ENCODE results near the gene H6PD.
A peak's percentile ranks its signal among the peaks of the same experiment; 100 is the strongest.

H6PD gene, protein sequence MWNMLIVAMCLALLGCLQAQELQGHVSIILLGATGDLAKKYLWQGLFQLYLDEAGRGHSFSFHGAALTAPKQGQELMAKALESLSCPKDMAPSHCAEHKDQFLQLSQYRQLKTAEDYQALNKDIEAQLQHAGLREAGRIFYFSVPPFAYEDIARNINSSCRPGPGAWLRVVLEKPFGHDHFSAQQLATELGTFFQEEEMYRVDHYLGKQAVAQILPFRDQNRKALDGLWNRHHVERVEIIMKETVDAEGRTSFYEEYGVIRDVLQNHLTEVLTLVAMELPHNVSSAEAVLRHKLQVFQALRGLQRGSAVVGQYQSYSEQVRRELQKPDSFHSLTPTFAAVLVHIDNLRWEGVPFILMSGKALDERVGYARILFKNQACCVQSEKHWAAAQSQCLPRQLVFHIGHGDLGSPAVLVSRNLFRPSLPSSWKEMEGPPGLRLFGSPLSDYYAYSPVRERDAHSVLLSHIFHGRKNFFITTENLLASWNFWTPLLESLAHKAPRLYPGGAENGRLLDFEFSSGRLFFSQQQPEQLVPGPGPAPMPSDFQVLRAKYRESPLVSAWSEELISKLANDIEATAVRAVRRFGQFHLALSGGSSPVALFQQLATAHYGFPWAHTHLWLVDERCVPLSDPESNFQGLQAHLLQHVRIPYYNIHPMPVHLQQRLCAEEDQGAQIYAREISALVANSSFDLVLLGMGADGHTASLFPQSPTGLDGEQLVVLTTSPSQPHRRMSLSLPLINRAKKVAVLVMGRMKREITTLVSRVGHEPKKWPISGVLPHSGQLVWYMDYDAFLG

DNA sequence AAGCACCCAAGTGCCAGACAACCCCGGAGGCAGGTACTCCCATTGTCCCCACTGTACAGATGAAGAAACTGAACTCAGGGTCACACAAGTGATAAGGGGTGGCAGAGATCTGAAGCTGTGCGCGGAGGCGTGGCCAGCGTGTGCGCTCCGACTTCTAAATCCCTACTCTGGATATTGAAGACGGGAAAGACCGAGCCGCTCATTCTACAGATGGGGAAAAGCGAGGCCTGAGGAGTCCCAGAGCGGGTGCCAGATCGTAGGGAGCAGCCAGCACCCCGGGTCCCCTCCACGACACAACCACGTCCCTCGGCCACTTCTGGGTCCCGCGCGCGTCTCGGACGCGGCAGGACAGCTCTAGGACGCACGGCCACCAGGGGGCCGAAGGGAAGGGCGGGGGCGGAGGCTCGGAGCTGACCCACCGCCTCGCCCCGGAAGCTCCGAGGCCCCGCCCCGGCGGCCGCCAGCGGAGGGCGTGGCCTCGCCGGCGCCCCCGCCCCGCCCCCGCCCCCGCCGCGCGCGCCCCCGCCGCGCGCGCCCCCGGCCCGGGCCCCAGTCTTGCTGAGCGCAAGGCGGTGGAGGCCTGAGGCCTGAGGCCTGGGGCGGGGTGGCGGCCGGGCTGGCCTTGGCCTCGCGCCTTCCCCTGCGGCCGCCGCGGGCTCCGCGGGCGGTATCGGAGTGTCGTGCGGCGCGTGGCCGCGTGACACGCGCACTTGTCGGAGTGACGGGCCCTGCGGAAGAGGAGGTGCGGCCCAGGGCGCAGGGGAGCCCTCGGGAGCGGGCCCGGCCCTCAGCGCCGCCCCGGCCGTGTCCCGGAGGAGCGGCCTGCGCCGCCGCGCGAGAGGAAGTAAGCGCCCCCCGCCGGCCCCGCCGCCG is at the start of gene H6PD:
Gene H6PD (plus strand): TSS at position 552 of the 873 bp plus-strand sequence. CDS start 10,161 bp downstream, outside the sequence.
- DNase-seq, result peak; percentile 96

DNA sequence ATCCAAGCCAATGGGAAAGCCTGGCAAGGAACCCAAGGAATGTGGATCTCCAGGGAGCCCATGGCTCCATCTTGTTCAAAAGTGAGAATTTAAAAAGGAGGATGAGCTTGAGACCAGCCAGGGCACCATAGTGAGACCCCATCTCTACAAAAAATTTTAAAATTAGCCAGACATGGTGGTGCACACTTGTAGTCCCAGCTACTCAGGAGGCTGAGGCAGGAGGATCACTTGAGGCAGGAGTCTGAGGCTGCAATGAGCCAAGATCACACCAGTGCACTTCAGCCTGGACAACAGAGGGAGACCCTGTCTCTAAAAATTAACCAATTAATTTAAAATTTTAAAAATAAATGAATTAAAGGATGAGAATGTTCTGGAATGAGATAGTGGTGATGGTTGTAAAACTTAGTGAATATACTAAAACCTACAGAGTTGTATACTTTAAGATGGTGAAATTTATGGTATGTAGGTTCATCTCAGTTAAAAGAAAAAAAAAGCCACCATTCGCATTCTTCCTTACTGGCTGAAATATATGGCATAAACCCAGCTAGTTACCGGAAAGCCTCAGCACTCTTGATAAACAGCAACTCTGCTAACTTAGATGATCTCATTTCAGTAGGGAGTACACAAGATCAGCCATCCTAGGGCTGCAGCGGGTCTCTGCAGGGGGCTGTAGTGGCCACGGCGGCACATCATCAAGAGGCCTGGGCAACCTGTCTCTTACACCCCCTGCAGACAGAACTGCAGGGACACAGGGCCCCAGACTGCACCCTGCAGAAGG is 48.3 kb upstream of the H6PD start:
- no peak for DNase-seq

DNA sequence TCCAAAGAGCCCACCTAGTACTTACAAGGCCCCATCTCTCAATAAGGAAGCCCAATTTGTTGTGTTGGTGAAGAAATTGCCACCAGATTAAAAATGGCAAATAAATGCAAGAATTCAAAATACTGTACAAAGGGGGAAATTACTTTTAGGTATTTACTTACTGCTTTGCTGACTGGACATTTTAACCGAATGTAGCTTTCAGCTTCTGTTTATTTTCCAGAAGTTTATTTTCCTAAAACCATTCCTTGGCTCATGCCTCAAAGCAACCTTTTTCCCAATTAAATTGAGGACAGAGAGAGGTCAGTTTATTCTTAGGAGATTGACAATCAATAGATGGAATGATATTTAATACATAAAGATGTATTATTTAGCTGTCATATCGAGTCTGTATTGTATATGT is 47.6 kb upstream of the H6PD start:
- DNase-seq, result no peak

DNA sequence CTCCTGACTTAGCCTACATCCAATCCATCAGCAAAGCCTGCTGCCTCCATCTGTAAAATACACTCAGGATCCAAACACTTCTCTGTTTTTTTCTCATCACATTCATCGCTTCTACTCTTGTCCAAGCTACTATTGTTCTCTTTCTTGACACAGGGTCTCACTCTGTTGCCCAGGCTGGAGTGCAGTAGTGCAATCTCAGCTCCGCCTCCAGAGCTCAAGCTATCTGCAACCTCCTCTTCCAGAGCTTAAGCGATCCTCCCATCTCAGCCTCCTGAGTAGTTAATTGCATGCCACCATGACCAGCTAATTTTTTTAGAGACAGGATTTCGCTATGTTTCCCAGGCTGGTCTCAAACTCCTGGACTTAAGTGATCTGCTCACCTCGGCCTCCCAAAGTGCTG is 44.3 kb upstream of the H6PD start:
- no peak for DNase-seq

DNA sequence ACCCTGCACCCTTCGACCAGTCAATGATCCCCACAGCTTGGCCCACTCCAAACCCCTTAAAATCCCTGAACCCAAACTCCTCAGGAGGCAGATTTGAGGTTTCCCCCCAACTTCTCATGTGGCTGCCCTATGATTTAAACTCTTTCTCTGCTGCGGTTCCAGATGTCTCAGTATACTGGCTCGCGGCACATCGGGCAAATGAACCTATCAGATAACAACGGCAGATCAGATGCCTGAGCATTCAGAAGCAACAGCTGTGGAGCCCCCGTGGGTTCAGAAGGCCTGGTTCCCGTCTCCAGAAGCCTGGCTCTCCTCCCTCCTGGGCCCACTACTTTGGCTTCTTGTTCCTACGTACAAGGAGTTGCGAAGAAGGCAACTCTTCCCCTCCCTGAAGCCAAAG is 43.3 kb upstream of the H6PD start:
- DNase-seq, result no peak

DNA sequence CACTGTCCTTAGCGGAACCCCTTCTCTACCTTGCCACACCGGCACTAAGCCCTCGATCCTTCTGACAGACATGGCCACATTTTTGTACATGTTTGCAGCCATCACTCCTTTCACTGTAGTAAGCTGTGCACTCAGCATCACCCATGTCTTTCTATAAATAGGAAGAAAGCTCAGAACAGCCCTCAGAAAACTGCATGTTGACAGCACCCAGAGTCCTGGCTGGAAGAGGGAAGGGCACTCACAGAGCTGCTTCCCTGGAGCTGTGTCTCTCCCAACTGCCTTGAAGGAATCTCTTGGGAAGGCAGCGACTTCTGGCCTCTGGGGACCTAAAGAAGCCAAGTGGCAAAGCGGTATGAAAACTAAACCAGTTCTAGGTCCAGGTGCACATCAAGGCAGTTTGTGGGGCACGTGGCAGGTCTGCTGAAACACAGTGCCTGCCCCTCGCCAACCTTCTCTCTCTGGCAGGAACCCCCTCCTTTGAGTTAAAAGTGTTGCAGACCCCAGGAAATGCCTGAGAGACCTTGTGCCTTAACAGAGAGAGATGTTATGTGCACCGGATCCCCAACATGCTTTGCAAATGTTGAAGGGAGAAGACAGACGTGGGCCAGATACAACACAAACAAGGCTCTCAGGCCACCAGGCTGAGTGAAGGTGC is 41.9 kb upstream of the H6PD start:
- no peak for DNase-seq

DNA sequence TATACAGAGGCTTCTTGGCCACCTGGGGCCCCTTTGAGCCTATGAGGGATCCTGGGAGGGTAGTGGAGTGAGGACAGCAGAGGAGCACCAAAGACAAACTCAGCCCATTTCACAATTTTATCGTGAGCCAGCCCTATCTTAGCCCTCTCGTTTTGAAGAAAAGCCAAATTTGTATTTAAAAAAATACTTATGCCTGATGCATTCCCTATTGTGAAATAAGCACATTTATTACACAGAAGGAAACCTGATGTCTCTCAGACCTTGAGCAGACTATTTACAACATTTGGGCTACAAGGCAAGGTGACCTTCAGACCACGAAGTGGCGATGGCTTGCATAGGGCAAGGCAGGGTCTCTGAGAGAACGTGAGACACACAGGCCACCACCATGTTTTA is 41.3 kb upstream of the H6PD start:
- no peak for DNase-seq

DNA sequence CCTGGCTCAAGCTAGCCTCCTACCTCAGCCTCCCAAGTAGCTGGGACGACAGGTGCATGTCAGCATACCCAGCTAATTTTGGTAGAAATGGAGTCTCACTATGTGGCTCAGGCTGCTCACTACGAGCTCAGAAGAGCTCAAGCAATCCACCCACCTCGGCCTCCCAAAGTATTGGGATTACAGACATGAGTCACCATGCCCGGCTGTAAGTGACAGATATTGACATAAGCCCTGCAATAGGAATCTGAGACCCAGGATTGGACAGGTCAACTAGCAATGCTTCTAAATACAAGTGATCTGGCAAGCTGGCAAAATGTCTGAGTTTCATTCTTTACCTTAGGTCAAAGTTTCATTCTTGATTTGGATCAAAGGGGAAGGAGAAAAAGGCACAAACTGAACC is 40.5 kb upstream of the H6PD start:
- no peak for DNase-seq

DNA sequence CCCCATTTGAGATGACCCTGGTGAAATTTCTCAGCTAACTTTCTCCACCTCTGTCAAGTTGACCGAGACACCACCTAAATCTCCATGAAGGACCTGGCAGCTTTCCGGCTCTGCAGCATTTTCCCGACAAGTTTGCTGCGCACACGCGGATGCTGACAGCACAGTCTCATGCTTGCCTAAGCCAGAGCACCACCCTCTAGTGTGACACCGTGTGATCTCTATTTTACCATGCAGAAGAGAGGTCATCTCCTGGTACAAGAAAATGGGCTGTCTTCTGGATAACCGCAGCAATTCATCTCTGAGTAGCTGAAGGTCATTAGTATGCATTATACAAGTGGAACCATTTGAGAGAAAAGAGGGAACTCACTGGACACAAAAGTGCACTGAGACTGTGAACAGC is 38.9 kb upstream of the H6PD start:
- no peak for DNase-seq

DNA sequence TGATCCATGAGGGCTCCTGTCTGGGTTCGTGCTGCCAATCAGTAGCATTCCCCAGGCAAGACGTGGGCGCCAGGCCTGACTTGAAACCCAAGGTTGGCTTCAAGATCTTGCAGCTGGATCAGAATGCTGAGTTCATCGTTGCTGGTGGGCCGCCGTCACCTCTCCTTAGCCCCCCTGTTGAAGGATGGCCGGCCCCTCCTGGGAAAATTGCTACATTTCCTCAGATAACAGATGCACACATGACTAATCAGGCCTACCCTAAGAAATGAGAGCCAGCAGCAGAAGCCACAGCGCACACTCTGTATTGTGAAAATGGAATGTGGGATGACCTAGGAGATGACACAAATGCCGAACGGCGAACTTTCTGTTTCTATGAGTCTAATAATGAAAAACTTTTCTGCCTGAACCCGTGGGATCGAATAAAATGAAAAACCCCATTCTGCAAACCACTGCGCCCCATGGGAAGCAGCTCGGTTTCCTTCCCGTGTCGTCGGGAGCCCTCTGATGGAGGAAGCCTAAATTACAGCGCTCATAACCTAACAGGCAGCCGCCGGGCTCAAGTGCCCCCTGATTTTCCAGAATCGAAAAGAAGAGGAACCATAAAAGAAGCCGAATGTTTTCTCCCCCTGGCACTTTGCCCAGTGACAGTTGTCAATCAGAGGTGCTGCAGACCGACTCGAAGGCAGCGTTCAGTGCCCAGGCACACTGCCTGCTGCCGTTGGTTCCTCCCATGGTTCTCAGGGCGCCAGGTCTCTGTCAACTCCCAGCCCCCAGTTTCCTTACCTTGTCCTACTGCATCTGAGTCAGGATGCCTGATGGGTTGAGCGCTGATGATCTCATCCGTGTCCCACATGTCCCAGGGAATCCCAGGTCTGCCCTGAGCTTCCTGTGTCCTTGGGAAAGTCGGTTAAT is 38.2 kb upstream of the H6PD start:
- peak; percentile 91 for DNase-seq

DNA sequence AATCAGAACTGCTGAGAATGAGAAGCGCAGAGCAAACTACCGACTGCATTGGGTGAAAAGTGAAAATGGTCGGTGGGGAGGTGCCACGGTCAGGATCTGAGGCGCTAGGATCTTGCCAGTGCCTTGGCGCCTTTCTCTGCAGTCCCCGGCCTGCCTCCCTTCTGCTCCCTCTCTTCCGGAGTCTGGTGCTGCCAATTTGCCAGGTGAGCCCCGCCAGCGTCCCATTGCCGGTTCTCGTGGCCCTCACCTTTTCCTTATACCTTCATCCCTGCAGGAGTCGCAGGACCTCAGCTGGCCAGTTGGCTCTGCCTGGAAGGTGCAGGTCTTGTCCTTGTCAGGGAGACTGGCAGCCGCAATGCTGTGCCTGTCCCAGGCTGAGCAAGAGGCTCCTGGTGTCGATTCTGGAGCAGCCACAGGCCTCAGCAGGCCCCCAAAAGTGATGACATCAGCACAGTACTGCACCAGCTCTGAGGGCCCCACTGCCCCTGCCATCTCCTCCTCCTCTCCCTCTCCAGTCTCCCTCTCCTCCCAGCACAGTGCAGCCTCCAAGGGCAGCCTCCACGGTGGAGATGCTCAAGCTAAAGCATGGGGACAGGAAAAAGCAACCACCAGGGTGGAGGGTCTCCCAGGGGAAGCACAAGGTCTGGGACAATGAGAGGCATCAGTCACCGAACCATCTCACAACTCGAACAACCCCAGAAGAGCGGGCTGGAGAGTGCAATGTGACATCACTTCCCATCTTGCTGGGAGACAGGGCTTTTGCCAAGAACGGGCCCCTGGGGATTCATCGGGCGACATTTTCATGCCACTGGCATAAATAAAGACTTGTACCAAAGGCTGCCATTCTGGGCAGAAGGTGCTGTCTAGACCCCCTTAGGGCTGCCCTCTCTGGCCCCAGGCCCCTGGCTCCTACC is 37.1 kb upstream of the H6PD start:
- no peak for DNase-seq

DNA sequence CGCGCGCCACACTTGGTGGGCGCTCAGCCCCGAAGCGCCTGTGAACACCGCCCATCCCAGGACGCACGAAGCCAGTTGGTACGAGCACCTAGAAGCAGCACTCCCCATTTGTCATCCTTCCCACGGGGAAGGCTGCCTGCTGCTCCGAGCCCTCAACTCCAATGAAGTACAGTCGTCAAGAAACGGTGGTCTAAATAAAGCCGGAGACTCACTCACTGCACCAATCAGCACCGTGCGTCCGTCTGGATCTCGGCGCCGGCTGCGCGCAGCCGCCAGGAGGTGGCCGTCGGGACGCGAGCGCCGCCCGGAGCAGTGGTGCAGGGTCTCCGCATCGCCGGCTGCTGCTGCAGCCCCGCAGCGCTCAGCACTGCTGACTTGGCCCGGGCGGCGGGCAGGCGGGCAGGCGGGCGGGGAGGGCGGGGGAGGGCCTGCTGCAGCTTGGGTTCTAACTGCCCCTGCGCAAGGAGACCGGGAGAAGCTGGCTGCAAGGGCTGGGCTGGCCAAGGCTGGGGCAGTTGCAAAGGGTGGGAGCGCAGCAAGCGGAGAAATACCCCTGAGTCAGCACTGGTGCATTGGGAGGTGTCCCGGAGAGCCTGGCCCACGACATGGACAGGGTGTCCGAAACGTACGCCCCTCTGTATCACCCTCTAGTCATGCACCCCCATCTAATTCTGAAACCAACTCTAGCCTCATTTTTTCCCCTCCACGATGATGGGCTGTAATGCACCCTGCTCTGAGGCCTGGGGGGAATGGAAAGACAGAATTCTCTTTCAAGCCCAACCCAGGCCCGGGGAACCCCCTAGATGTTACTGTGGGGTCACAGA is 35.8 kb upstream of the H6PD start:
- peak; percentile 67 for DNase-seq

DNA sequence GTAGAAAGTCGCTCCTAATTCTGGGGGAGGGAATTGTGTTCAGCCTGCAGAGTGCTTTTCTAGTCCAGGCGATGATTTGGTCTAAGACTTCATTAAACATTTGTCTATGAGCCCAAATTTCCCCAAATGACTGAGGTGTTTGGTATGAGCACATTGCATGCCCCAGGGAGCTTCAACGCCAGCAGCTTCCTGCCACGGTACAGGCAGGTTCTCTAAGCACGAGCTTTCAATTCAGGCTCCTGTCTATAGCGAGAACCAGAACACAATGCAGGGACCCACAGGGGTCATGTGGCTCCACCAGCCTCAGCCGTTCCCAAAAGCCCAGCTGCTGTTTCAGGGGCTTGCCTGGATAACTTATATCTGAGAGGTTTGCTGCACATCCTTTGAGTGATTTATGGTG is 34.1 kb upstream of the H6PD start:
- no peak for DNase-seq

DNA sequence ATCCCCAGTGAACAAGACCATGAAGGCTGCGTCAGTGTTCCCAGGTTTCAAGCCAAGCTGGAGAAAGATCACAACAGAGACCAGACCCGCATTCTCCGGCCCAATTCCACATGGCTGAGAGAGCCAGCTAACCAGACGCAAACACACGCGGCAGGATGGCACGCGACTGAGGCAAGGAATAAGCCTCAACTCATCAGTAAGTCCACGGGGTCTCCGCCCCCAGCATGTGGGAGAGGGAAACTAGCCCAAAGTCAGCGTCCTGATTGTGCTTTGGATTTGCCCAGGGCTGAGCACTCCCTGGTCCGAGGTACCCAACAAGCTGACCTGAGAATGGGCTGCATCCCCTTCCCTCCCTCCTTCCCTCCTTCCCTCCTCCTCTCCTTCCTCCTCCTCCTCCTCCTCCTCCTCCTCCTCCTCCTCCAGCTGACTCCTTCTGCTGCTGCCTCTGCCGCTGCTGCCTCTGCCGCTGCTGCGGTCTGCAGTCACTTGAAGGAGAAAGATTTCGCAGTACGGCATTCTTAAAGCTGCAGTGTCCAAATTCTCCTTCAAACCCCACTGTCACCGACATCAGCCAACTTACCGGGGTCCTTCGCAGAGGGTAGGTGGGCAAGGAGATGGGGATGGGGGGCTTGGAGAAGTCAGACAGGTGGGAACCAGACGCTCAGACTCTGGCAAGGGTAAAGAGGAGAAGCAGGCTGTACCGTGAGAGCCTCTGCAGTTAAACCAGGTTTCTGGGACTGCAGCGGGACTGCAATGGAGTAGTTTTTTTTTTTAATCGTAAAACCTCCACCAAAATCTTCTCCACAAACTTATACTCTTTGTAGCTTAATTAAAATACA is 33.0 kb upstream of the H6PD start:
- DNase-seq, result peak; percentile 41

DNA sequence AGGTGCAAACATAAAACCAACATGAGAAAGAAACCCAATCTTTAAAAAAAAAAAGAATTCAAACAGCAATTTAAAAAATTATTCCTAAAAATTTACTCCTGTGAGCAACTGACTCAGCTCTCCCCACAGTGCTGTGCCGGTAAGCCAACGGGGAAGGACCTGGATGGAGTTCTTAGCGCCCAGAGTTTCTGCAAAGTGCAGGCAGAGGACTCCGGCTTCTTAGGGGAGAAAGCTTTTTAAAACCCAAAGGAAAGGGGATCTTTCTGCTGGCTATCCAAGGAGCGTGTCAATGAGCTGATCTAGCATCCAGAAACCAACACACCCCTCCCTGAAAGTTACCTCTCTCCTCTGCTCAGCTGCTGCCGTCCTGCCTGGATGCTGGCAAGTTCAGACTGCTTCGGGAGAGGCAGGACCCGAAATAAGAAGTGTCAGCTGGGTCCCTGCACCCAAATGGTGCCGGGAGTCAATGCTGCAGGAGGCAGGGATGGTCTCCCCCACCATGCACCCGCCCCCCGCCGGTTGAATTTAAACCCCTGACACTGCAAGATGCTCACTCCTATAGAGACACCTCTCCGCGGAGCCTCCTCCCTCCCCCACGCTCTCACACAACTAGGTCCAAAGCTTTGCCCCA is 32.2 kb upstream of the H6PD start:
- DNase-seq, result no peak

DNA sequence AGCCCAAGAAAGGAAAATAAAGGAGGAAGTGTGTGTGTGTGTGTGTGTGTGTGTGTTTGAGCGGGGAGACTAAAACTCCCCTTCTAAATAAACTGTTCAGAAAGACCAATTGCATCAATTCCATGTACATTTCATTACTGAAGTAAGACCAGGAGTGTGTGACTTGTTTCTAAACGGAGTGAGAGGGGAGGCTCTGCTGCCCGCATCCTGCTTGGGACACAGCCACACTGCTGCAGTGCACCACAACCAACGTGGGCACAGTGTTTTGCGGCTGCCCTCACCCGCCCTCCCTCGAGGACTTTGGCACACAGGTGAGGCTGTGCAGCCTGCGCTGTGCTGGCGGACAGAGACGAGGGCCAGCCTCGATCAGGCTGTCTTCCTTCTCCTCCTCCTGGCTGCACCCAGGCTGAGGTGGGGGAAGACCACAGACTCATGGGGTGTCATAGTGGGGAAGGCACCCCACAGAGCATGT is 31.0 kb upstream of the H6PD start:
- no peak for DNase-seq

DNA sequence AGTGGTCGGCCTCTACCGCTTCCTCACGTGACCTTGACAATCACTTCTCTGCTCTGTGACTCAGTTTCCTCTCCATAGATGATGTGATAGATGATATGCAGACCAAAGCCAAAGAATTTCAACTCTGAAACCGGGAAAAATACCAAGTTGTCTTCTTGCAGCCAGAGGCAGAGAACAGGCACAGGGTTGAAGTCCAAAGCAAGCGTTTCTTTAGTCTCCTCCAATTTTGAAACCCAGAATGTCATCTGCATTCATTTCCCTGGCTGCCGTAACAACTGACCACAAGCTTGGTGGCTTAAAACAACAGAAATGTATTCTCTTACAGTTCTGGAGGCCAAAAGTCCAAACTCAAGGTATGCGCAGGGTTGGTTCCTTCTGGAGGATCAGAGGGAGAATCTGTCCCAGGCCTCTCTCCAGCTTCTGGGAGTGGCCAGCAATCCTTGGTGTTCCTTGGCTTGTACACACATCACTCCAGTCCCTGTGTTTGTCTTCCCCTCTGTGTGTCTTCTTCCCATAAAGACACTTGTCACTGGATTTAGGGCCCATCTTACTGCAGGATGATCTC is 30.3 kb upstream of the H6PD start:
- no peak for DNase-seq

Measured in NCI-H510A treated with DMSO at 0.1 percent for 48 hours (cell line).